HepG2 (cell line): Measurements from ENCODE around the gene KIAA0825. TPM values are rescaled to one million over a fixed set of nuclear protein-coding genes. Genes with fewer than 3 reads are reported as not detected.
A peak's percentile ranks its signal among the peaks of the same experiment; 100 is the strongest.

Source experiments
- ATAC-seq: fragments of 200-7000 bp; cut with Tn5 transposase; 3 replicates; pipeline ENCODE4 v1.9.1; 2020; ENCODE audit warnings: mild to moderate bottlenecking, moderate library complexity
- BruUV-seq: library from RNA; stranded (reverse); fragments of 400-500 nt; replicated peaks from 2 replicates; lab custom pipeline; 2021; lab: Mats Ljungman, UMichigan
- CTCF ChIA-PET: fragments of 300-600 bp; formaldehyde crosslinking; extraction: SDS; loops from one replicate; lab custom pipeline; 2021; ENCODE audit warnings: low total read pairs, inconsistent platforms, low intra/inter-chr PET ratio; lab: Yijun Ruan, JAX
- POLR2A ChIA-PET: fragments of 350-600 bp; sonication (Branson Sonifier 250); formaldehyde crosslinking; loops from one replicate; lab custom pipeline; 2020; ENCODE audit warnings: antibody characterized with exemption, inconsistent platforms; lab: Yijun Ruan, JAX
- DNase-seq: peaks from one replicate; pipeline ENCODE4 v3.0.0-alpha.2; 2015; ENCODE audit warnings: low spot score
- FAIRE-seq: peaks from 3 replicates; lab custom pipeline; 2011; peaks lifted over from hg19 to GRCh38; lab: Jason Lieb, UNC
- H2AFZ ChIP-seq: one replicate; pipeline ENCODE4 v1.6.1; 2011; ENCODE audit warnings: low read length, inconsistent platforms
- H3K27ac ChIP-seq: fragments of 300-600 bp; 3 replicates; pipeline ENCODE4 v1.8.0; 2011; ENCODE audit warnings: mixed run types, mild to moderate bottlenecking, mixed read lengths, low read length, inconsistent platforms; ENCODE audit not compliant: insufficient read depth; ENCODE audit errors: extremely low read length
- H3K27me3 ChIP-seq, 2 experiments: fragments of 200-600 bp in 1 of 2; 2 replicates in 1 of 2; 3 replicates in 1 of 2; pipeline versions ENCODE4 v1.6.0 to v1.8.0; 2011; ENCODE audit warnings: low read length in 2 of 2, mild to moderate bottlenecking in 2 of 2, moderate library complexity in 2 of 2, inconsistent platforms in 1 of 2; ENCODE audit not compliant: insufficient read depth in 2 of 2, control insufficient read depth in 1 of 2
- H3K36me3 ChIP-seq, 2 experiments: fragments of 200-600 bp in 1 of 2; replicated peaks in 1 of 2; 2 replicates in 1 of 2; 3 replicates in 1 of 2; pipeline versions ENCODE4 v1.5.1 to v1.8.0; 2011; ENCODE audit warnings: low read length in 2 of 2, inconsistent platforms in 1 of 2; ENCODE audit not compliant: insufficient read depth in 2 of 2, control insufficient read depth in 1 of 2
- H3K4me1 ChIP-seq: 2 replicates; pipeline ENCODE4 v1.5.1; 2012; ENCODE audit warnings: low read length, inconsistent platforms; ENCODE audit not compliant: insufficient read depth
- H3K4me2 ChIP-seq: 2 replicates; pipeline ENCODE4 v1.6.0; 2011; ENCODE audit warnings: low read depth, low read length, inconsistent platforms
- H3K4me3 ChIP-seq, 3 experiments: fragments of 200-600 bp in 1 of 3; sonication (generic), shearing (Covaris generic) in 1 of 3; replicated peaks in 1 of 3; 2 replicates each; pipeline ENCODE4 v1.5.1; 2011 to 2016; ENCODE audit warnings: low read length in 3 of 3, inconsistent platforms in 2 of 3, low read depth in 2 of 3, mild to moderate bottlenecking in 2 of 3, control low read depth in 1 of 3, mixed read lengths in 1 of 3; ENCODE audit not compliant: insufficient read depth in 1 of 3
- H3K79me2 ChIP-seq: one replicate; pipeline ENCODE4 v1.6.1; 2011; ENCODE audit warnings: low read length, inconsistent platforms; ENCODE audit not compliant: insufficient read depth
- H3K9ac ChIP-seq: 2 replicates; pipeline ENCODE4 v1.6.0; 2011; ENCODE audit warnings: mild to moderate bottlenecking, low read depth, low read length, inconsistent platforms; ENCODE audit not compliant: insufficient read depth
- H3K9me3 ChIP-seq: 2 replicates; pipeline ENCODE4 v1.5.1; 2012; ENCODE audit warnings: mild to moderate bottlenecking, low read length
- H4K20me1 ChIP-seq: 2 replicates; pipeline ENCODE4 v1.6.0; 2011; ENCODE audit warnings: inconsistent platforms, mild to moderate bottlenecking, low read length, moderate library complexity; ENCODE audit not compliant: insufficient read depth
- ATF7 ChIP-seq, 2 experiments: fragments of 450-650 bp in 1 of 2; sonication (generic) in 1 of 2; formaldehyde crosslinking in 1 of 2; IDR thresholded peaks; 2 replicates each; pipeline versions ENCODE4 v1.4.0 to v1.6.1; 2016 to 2020; ENCODE audit warnings: antibody characterized with exemption in 1 of 2, mild to moderate bottlenecking in 1 of 2, missing genetic modification reagents in 1 of 2
- CEBPB ChIP-seq: IDR thresholded peaks from 2 replicates; pipeline ENCODE4 v1.6.1; 2011; ENCODE audit warnings: low read depth, low read length, improper control_type of control experiment, borderline replicate concordance
- FOXO4 ChIP-seq: sonication (generic); formaldehyde crosslinking; conservative IDR thresholded peaks from 2 replicates; pipeline ENCODE4 v1.8.1; 2023; ENCODE audit warnings: missing genetic modification reagents
- HOXA3 ChIP-seq: sonication (generic); formaldehyde crosslinking; IDR thresholded peaks from 2 replicates; pipeline ENCODE4 v1.5.0; 2020; ENCODE audit warnings: missing genetic modification reagents
- TRAFD1 ChIP-seq: sonication (generic); formaldehyde crosslinking; IDR thresholded peaks from 2 replicates; pipeline ENCODE4 v1.5.1; 2020; ENCODE audit warnings: missing genetic modification reagents, mild to moderate bottlenecking, borderline replicate concordance
- ZC3H13 ChIP-seq: sonication (generic); formaldehyde crosslinking; IDR thresholded peaks from 2 replicates; pipeline ENCODE4 v1.8.1; 2023; ENCODE audit warnings: mild to moderate bottlenecking, missing genetic modification reagents, moderate library complexity
- ZNF678 ChIP-seq: sonication (generic); formaldehyde crosslinking; IDR thresholded peaks from 2 replicates; pipeline ENCODE4 v1.4.0; 2020; ENCODE audit warnings: mild to moderate bottlenecking, missing genetic modification reagents
- WGBS: methylation state at CpG from one replicate; pipeline ENCODE4 v1.1.6; 2017; ENCODE audit warnings: low lambda C conversion rate; 5-methylcytosine and 5-hydroxymethylcytosine counted together
- in situ Hi-C: cut with HindIII; loops from 2 replicates; pipeline ENCODE4 v1.10.0; 2017; ENCODE audit warnings: low pct_unique_long_range_greater_than_20kb; ENCODE audit not compliant: extremely low pct_ligation_motif_present
- intact Hi-C: fragments of 100-400 bp; cut with micrococcal nuclease; formaldehyde crosslinking; loops from one replicate; pipeline ENCODE4 v1.10.0; 2022; ENCODE audit not compliant: unreplicated experiment
- polyA plus RNA-seq, 8 experiments: library from polyadenylated mRNA; depleted of rRNA in 3 of 8; stranded (reverse) in 7 of 8; unstranded in 1 of 8; fragments of >200 nt; fragmentation: Illumina TruSeq in 4 of 8; extraction: Trizol in 4 of 8; gene quantifications; 2 replicates each; pipeline versions ENCODE4 v1.2.1 to v1.2.3, GENCODE V29; 2011 to 2016; ENCODE audit warnings: low read depth in 4 of 8, missing spikeins in 1 of 8, mixed read lengths in 1 of 8; ENCODE audit not compliant: insufficient read depth in 1 of 8
- total RNA-seq, 5 experiments: library from RNA; depleted of rRNA; stranded (reverse); fragments of >200 nt; fragmentation: Illumina TruSeq; extraction: Trizol; gene quantifications; 2 replicates each; pipeline ENCODE4 v1.2.3, GENCODE V29; 2016; ENCODE audit warnings: low read depth in 1 of 5

KIAA0825 gene
- total and polyA plus RNA-seq, 2 of the 13 experiments (the other 11 are each of a cell fraction or from before 2014, with no cell fraction given), result 0.05 to 0.51 TPM

- ATAC-seq, result no peak
- 25% methylated on average over 2 of the region's 2 CpGs for WGBS
- H3K4me3 ChIP-seq, result no peak overlapping the region
- FAIRE-seq, result no peak
- no peak for TF ChIP-seq FOXO4 (CRISPR knock-in tag)
- peak; percentile 24; the same call in 1 of the 2 replicates for TF ChIP-seq CEBPB
- H3K4me2 ChIP-seq, result no peak overlapping the region
- intact Hi-C loops, result no loop called here
- no TSS peak for BruUV-seq
- H3K4me1 ChIP-seq, result no peaks in the 10 kb centered on the region
- peak; percentile 4 for DNase-seq
- H3K9ac ChIP-seq, result no peak overlapping the region
- H3K9me3 ChIP-seq, result no peaks in the 10 kb centered on the region
- no peaks in the 10 kb centered on the region for H3K79me2 ChIP-seq
- H4K20me1 ChIP-seq, result no peaks in the 10 kb centered on the region
- no peaks in the 10 kb centered on the region for H3K36me3 ChIP-seq
- ChIA-PET CTCF (no interaction called here), POLR2A (no interaction called here)
- H3K27me3 ChIP-seq, result no peaks in the 10 kb centered on the region
- H2AFZ ChIP-seq, result no peak overlapping the region
- in situ Hi-C loops, result no loop called here
- no peak overlapping the region for H3K27ac ChIP-seq
Measured at GRCh38 chr5:94433397-94434163, 184.8 kb downstream of the KIAA0825 start.

GRCh38 chr5:94432499-94432898, 185.9 kb downstream of the KIAA0825 start:
- H3K79me2 ChIP-seq, result no peaks in the 10 kb centered on the region
- CTCF ChIA-PET, result no interaction called here
- ATAC-seq, result no peak
- H3K9ac ChIP-seq, result no peak overlapping the region
- H2AFZ ChIP-seq, result no peak overlapping the region
- in situ Hi-C loops, result no loop called here
- no peak for FAIRE-seq
- POLR2A ChIA-PET, result no interaction called here
- no peak overlapping the region for H3K4me3 ChIP-seq
- no peaks in the 10 kb centered on the region for H3K27me3 ChIP-seq
- intact Hi-C loops, result no loop called here
- H3K36me3 ChIP-seq, result no peaks in the 10 kb centered on the region
- BruUV-seq, result no TSS peak
- no peaks in the 10 kb centered on the region for H3K4me1 ChIP-seq
- no peak overlapping the region for H3K27ac ChIP-seq
- no peaks in the 10 kb centered on the region for H3K9me3 ChIP-seq
- no peak overlapping the region for H3K4me2 ChIP-seq
- no peak for DNase-seq
- TF ChIP-seq ZC3H13 (no peak), HOXA3 (CRISPR knock-in tag) (no peak), ATF7 (IDR thresholded peaks at IDR 0.05) (0 out of 2 replicates have a peak, but pooled peaks have one; percentile 30), ATF7 (CRISPR knock-in tag; IDR thresholded peaks at IDR 0.05) (no peak), TRAFD1 (no peak), ZNF678 (CRISPR knock-in tag) (no peak)
- H4K20me1 ChIP-seq, result no peaks in the 10 kb centered on the region
